Stimulated activated naive CD4-positive, alpha-beta T cell treated with Interleukin-2 at 50 U/mL for 16 hours (primary cell): Measurements from ENCODE around the gene ADGRF5.

Source experiments
- DNase-seq: peaks from one replicate; lab custom pipeline; 2025; lab: John Stamatoyannopoulos, UW

The ADGRF5 gene

GRCh38 chr6:46930331-46930730 is 8.6 kb upstream of the ADGRF5 start:
- no peak for DNase-seq

DNA sequence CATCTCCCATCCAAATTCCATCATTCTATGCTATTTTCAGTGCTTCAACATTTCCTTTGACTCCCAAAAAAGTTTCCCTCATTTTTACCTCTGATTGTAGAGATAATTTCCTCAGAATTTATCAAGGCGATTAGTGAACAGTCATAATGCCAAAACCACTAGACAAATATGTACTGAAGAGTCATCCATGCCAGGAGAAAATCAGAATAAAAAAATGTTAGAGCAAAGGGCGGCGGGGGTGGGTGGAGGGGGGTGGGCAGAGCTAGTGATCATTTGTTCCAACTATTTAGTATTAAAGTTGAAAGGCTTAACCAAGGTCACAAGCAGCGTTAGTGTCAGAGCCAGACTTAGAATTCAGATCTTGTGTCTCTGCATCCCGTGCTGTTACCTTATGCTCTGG is 5.3 kb upstream of the ADGRF5 start:
- DNase-seq = no peak

DNA sequence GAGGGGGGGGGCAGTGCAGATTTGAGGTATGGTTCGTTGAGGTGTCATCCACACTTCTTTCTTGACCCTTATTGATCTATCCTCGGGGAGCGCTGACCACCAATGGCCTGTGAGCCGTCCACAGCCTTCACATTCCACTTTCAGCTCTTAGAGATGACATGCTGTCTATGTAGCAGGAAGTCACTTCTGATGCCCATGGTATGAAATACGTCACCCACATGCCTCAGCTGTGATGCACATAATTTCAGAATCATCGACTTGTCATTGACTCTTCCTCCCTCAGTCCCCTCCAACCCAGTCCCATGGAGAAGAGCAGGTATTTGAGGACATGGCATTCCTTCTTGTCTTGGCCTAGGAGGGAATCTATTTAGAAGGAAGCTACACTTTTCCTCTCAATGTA is 4.7 kb upstream of the ADGRF5 start:
- no peak for DNase-seq

DNA sequence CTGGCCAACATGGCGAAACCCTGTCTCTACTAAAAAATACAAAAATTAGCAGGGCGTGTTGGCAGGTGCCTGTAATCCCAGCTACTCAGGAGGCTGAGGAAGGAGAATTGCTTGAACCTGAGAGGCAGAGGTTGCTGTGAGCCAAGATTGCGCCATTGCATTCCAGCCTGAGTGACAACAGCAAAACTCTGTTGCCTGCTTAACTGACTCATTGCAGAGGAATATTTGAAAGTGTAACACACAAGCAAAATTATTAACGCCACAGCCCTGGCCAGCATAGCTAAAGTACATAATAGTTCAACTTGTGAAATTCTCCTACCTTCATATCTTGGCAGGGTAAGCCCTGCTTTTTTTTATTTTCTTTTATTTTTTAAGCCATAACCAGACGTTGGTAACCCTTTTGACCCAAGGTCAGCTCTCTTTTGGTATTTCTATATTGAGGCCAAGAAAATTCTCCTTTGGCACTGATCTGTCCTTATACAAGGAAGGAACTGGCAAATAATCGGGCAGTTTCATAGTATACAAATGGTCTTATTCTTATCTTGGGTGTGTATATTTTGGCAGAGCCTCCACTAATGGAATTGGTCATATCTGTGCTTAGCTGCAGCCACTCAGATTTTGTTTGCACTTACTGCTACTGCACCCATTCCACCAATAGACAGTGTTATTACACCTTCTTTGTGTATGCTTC is 4.0 kb upstream of the ADGRF5 start:
- no peak for DNase-seq

GRCh38 chr6:46923476-46923875 is 1.7 kb upstream of the ADGRF5 start:
- no peak for DNase-seq

DNA sequence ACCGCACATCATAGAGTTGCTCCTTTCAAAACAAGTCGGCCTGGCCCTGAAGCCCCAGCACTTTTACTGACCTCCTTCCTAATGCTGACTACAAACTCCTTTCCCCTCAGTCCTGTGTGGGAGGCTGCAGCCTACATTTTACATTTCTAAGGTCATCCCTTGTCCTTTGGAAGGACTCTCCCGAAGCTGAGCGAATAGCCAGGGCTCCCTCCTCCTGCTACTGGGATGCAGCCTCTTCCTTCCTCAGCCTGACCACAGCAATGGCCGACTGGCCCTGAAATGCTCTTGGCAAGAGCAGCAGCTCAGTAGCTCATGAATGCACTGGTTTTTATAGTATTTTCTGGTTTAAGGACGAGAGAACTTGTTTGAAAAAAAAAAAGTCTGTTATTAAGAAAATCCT is 679 bp downstream of the ADGRF5 start:
- DNase-seq = no peak

GRCh38 chr6:46918806-46919205 is 2.9 kb downstream of the ADGRF5 start:
- no peak for DNase-seq

GRCh38 chr6:46917002-46917545 is 4.7 kb downstream of the ADGRF5 start:
- DNase-seq = no peak

- no peak for DNase-seq
Measured at GRCh38 chr6:46915866-46916265, 5.9 kb downstream of the ADGRF5 start.

- no peak for DNase-seq
Measured at GRCh38 chr6:46915380-46915779, 6.4 kb downstream of the ADGRF5 start.

GRCh38 chr6:46914279-46914810 is 7.4 kb downstream of the ADGRF5 start:
- DNase-seq = no peak

- DNase-seq = no peak
Measured at GRCh38 chr6:46909371-46909770, 12.4 kb downstream of the ADGRF5 start.

DNA sequence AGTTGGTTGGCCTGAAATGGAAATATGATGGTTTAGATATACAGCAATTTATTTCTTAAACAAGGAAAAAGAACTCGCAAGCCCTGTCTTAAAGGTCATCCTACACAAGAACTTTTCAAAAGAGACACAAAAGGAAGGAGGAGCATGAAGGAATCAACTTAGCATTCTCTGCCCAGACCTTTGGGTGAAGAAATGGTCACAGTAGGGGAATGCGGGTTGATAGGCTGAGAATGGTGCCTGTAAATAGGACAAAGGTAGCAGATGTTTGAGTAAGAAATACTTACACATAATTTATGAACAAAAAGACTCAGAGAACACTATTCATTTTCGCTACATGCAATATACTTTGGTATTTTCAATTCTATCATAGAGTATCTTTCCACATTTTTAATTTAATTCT is 15.0 kb downstream of the ADGRF5 start:
- DNase-seq = no peak

DNA sequence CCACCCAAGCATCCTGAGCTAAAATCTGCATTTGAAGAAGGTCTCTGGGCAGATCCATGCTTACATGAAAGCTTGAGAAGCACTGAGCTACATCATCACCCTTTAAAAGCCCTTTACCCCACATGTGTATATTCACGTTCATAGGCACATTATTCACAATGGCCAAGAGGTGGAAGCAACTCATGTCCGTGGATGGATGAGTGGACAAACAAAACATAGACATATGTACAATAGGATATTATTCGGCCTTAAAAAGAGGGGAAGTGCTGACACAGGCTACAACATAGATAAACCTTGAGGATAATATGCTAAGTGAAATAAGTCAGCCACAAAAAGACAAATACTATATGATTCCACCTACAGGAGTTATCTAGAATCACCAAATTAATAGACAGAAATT is 17.6 kb downstream of the ADGRF5 start:
- DNase-seq = no peak

DNA sequence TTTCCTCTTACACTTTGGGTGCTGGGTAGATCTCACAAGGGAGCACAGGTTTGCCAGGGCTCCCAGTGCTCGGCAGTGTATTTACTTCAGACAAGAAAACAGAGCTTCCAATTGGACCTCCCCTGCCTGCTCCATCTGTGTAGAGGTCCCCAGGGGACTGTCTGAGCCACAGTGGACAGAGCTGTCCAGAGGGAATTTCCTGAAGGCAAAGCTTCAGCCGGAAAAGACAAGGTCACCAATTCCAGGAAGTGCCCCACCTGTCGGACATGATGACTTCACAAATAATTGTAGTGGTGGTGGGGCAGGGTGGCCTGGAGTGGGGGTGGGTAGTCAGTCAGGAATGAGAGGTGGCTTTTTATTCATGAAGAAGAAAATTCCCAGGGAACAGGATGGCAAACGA is 18.6 kb downstream of the ADGRF5 start:
- no peak for DNase-seq

- no peak for DNase-seq
Measured at GRCh38 chr6:46901882-46902314, 19.8 kb downstream of the ADGRF5 start.

GRCh38 chr6:46900266-46900665 is 21.5 kb downstream of the ADGRF5 start:
- no peak for DNase-seq

GRCh38 chr6:46899659-46900058 is 22.1 kb downstream of the ADGRF5 start:
- DNase-seq = no peak

DNA sequence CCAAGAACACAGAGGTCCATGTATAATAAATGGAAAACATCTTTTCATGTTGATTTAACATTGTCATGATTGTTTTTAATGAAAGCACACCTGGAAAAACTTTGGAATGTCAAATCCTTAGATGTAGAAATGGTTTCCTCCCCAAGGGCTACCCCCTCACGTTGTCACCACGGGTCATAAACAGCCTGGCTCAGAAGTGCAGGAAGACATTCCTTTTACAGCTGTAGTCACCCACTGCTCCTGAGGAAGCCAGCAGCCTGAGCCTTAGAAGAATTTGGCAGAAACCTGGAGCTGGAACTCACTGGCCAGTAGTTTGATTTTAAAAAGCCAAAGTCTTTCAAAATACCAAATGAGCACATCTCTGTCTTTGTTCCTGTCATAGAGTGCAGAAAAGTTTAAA is 23.7 kb downstream of the ADGRF5 start:
- no peak for DNase-seq

- no peak for DNase-seq
Measured at GRCh38 chr6:46896871-46897270, 24.9 kb downstream of the ADGRF5 start.

GRCh38 chr6:46895930-46896329 is 25.8 kb downstream of the ADGRF5 start:
- no peak for DNase-seq

GRCh38 chr6:46894433-46894832 is 27.3 kb downstream of the ADGRF5 start:
- DNase-seq = no peak

DNA sequence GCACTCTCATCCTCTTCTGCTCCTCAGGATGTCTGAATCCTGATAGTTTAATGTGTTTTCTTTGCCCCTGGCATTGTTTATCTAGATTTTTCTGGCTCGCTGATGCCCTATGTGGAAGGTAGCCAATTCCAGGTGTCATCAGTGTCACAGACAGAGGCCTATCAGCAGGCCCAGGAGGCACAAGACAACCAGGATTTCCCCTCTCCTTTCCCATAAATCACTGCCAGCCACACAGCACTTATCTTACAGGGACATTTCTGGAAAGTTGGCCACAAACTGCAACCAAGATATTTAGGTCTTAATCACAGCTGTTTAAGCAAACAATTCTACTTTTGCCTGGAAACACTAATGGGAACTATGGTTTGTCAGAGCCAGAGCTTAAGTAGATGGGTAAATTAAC is 28.1 kb downstream of the ADGRF5 start:
- no peak for DNase-seq

DNA sequence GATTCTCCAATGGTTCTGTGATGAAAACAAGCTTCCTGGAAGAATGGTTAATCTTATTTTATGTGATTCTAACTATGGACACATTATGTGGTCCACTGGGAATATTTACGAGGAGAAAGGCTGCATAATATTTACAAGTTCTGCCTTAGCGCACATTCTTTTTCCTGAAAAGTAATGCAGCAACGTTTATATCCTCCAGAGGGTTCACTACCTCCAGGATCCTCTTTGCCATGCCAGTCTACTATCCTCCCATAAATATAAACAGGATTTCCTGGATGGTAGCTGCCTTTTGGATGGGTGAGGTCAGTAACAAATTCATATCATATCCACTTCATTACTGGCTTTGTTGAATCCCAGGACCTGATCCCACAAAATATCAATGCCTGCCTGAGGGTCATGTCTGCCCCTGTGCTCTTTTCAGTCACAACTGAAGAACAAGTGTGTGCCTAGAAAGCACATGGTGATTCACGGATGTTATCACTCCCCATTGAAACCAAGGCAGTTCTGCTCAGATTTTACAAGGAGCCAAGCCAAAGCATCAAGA is 30.4 kb downstream of the ADGRF5 start:
- no peak for DNase-seq
